ENCODE measurements around the gene TMEM132D. TPM values are rescaled to one million over a fixed set of nuclear protein-coding genes. Genes with fewer than 3 reads are reported as not detected.

TMEM132D gene
- total and polyA plus RNA-seq, 2 of the 8 experiments (the other 6 are each of a cell fraction or from before 2014, with no cell fraction given) = 3.5 to 10.1 TPM

GRCh38 chr12:129861951-129862350 is 41.9 kb downstream of the TMEM132D start (continued):
- TF ChIP-seq TCF12 (IDR thresholded peaks at IDR 0.05; ENCODE audit: low read depth, low read length) (no peak), RBBP5 (IDR thresholded peaks at IDR 0.05; ENCODE audit: borderline replicate concordance, low read depth, low read length) (no peak)

Data from H1 (cell line).